Renal cortex interstitium (tissue), 11 donors: ENCODE measurements around the gene CPNE6. TPM values are rescaled to one million over a fixed set of nuclear protein-coding genes. Genes with fewer than 3 reads are reported as not detected.

ENCODE experiments used
- DNase-seq, 11 donors: peaks; one replicate each; pipeline ENCODE4 v3.0.0-alpha.2; 2013; ENCODE audit warnings: low read depth in 9 of 11, low spot score in 4 of 11; ENCODE audit errors: extremely low read depth in 1 of 11
- polyA plus RNA-seq, 3 donors: library from polyadenylated mRNA; unstranded; fragments of 120-200 nt; gene quantifications; one replicate each; pipeline ENCODE4 v1.2.1, GENCODE V29; 2013; ENCODE audit not compliant: insufficient read length in 3 of 3

CPNE6 gene
- polyA plus RNA-seq, 3 donors = not detected

DNA sequence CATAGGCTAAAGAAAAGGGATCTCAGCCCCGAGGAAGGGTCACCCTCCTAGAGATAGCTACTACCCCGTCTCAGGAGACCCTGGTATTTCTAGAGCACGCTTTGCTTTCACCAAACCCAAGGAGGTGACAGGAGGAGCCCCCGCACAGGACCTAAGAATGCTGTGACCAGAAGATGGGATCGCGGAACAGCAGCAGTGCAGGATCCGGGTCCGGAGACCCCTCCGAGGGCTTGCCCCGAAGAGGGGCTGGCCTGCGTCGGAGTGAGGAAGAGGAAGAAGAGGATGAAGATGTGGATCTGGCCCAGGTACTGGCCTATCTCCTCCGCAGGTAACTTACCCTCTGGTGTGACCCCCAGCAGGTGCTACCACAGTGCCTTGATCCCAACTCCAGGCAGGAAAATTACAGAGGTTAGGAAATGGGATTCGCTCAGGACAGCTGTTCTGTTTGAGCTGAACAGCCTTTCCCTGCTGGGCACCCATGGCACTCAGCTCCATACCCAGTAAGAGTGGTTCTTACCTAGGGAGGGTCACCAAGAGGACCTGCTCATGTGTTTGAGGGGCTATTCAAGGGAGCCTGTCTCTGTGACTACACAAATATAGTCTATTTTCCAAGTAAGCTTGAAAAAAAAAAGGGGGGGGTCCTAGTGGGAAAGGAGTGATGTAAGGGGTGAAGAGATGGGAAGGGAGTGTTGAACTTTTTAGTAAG, 44.2 kb downstream of the CPNE6 start:
- DNase-seq = no peak

GRCh38 chr14:24116128-24116814, 44.9 kb downstream of the CPNE6 start:
- DNase-seq = no peak

DNA sequence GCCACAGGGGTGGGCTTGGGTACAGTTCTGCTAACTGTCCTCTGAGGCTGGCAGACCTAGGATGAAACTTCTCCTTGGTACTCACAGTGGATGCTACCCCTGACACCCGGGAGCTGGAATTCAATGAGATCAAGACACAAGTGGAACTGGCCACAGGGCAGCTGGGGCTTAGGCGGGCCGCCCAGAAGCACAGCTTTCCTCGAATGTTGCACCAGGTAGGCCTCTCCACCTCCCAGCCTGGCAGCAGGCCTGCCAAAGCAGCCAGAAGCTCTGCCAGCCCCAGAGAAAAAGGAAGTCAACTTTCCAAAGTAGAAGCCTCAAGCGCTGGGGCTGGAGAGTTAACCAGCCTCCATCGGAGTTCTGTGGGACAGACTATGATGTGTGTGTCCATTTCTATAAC, 45.8 kb downstream of the CPNE6 start:
- no peak for DNase-seq

- no peak for DNase-seq
These were observed 48.3 kb downstream of the CPNE6 start for GRCh38 chr14:24119691-24120090.

GRCh38 chr14:24121210-24121609, 49.8 kb downstream of the CPNE6 start:
- no peak for DNase-seq

DNA sequence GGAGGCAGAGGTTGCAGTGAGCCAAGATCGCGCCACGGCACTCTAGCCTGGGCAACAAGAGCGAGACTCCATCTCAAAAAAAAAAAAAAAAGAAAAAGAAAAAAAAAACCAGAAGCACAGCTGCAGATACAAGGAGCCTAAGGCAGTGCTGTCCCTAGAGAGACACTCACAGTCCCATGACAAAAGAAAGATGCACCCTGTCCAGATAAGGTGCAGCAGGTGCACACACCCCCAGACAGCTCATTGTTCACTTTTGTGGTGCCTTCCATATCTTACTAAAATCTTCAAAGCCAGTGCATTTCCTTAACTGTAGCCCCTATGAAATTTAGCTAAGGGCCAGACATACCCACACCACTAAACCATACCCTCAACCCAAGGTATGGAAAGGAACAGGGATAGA, 51.1 kb downstream of the CPNE6 start:
- no peak for DNase-seq

DNA sequence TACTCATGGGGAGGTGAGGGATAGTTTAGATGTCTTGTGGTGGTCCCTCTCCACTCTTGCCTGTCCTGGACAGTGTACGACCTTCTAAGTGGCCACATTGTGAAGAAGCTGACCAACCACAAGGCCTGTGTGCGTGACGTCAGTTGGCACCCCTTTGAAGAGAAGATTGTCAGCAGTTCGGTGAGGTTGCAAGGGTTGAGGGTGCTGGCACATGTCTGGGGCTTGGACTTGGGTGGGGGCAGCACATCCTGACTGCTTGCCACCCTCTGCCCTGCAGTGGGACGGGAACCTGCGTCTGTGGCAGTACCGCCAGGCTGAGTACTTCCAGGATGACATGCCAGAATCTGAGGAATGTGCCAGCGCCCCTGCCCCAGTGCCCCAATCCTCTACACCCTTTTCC, 51.5 kb downstream of the CPNE6 start:
- DNase-seq = no peak

DNA sequence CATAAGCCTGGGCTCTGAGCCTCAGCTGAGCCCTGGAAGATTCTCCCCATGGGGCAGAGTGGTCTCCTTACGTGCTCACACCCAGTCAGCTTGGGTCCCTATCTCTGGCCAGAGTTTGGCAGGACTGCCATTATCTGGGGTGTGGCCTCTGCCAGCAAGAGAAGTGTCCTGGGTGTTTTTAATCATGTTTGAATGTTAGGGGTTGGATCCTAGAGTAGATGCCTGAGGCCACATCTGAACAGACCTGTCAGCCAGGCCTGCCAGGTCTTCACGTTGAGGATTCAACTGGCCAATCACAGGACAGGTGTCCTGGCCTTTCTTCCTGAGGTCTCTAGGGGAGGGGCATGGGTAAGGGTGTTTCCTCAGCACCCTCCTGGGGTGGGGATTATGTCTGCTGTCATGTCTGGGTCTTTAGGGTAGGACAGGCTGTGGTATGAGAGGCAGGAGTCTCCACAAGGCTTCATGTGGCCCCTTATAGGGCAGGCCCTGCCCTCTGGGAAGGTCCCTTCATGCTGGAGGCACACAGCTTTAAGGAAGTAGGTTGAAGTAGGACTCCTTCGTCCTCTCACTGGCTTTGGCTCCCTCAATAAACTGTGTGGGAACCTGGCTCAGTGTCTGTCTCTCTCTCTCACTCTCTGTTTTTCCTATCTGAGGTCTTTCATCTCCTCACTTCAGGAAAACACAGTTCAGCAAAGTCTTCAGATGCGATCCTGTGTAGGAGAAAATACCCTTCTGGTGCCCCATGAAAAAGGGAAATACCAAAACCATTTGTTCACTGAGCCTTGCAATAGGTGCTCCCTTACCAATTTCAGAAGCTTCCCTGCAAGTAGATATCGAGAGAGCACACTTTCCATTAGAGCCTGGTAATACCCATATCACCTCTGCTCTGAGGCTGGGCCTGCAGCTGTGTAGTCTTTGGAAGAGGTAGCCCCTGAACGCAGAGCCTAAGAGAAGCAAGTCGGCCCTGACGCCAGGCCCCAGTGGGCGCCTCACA, 52.4 kb downstream of the CPNE6 start:
- DNase-seq = no peak

GRCh38 chr14:24126939-24127338, 55.6 kb downstream of the CPNE6 start:
- DNase-seq = no peak

- no peak for DNase-seq
These were observed 56.3 kb downstream of the CPNE6 start for GRCh38 chr14:24127673-24128072.

Other genes starting within 250 kb of the CPNE6 start
- gene DHRS4, start 117.8 kb upstream of the CPNE6 start, polyA plus RNA-seq = 10 to 100 TPM; 51.6 to 63.2 (median 58.2) TPM
- 10 to 100 TPM; 34.9 to 40.4 (median 35.4) TPM for gene DHRS4L2, start 82.6 kb upstream of the CPNE6 start, polyA plus RNA-seq
- 1 to 10 TPM; 1.5 to 3.7 (median 2.7) TPM for gene CARMIL3, start 19.6 kb upstream of the CPNE6 start, polyA plus RNA-seq
- gene PCK2, start 22.7 kb downstream of the CPNE6 start, polyA plus RNA-seq = 10 to 100 TPM; 28.9 to 37.3 (median 34.4) TPM
- 10 to 100 TPM; 72.3 to 85.0 (median 80.7) TPM for gene DCAF11, start 43.2 kb downstream of the CPNE6 start, polyA plus RNA-seq
- 1 to 10 TPM; 1.5 to 2.7 (median 2.4) TPM for gene NRL, start 43.4 kb downstream of the CPNE6 start, polyA plus RNA-seq
- 1 to 10 TPM in 1 of 3 donors, under 1 TPM in 2; 0.56 to 1.6 (median 0.79) TPM for gene FITM1, start 59.1 kb downstream of the CPNE6 start, polyA plus RNA-seq
- 100 to 1,000 TPM; 198 to 220 (median 199) TPM for gene PSME1, start 64.6 kb downstream of the CPNE6 start, polyA plus RNA-seq
- gene EMC9, start 70.0 kb downstream of the CPNE6 start, polyA plus RNA-seq = 10 to 100 TPM; 18.4 to 21.1 (median 20.2) TPM
- gene PSME2, start 75.0 kb downstream of the CPNE6 start, polyA plus RNA-seq = 100 to 1,000 TPM; 150 to 170 (median 152) TPM
- gene RNF31, start 75.9 kb downstream of the CPNE6 start, polyA plus RNA-seq = 10 to 100 TPM; 45.5 to 59.5 (median 50.4) TPM
- 10 to 100 TPM; 56.3 to 66.1 (median 58.3) TPM for gene IRF9, start 89.7 kb downstream of the CPNE6 start, polyA plus RNA-seq
- 10 to 100 TPM; 64.2 to 76.7 (median 67.2) TPM for gene REC8, start 100.5 kb downstream of the CPNE6 start, polyA plus RNA-seq
- gene IPO4, start 117.3 kb downstream of the CPNE6 start, polyA plus RNA-seq = 10 to 100 TPM; 32.8 to 42.1 (median 40.5) TPM
- gene TM9SF1, start 123.9 kb downstream of the CPNE6 start, polyA plus RNA-seq = 10 to 100 TPM; 36.6 to 50.8 (median 47.1) TPM
- 10 to 100 TPM in 1 of 3 donors, 1 to 10 TPM in 2; 4.8 to 11.6 (median 6.8) TPM for gene TSSK4, start 134.1 kb downstream of the CPNE6 start, polyA plus RNA-seq
- gene CHMP4A, start 141.9 kb downstream of the CPNE6 start, polyA plus RNA-seq = 10 to 100 TPM; 56.1 to 58.4 (median 56.9) TPM
- 10 to 100 TPM; 10.2 to 17.3 (median 13.5) TPM for gene MDP1, start 144.5 kb downstream of the CPNE6 start, polyA plus RNA-seq
- 100 to 1,000 TPM; 198 to 251 (median 250) TPM for gene NEDD8, start 160.8 kb downstream of the CPNE6 start, polyA plus RNA-seq
- gene GMPR2, start 161.4 kb downstream of the CPNE6 start, polyA plus RNA-seq = 100 to 1,000 TPM; 107 to 128 (median 115) TPM
- 10 to 100 TPM; 52.8 to 65.8 (median 61.6) TPM for gene TINF2, start 171.1 kb downstream of the CPNE6 start, polyA plus RNA-seq
- gene TGM1, start 191.6 kb downstream of the CPNE6 start, polyA plus RNA-seq = 1 to 10 TPM; 1.6 to 2.1 (median 2.0) TPM
- 10 to 100 TPM; 20.0 to 25.3 (median 23.5) TPM for gene RABGGTA, start 200.0 kb downstream of the CPNE6 start, polyA plus RNA-seq
- gene DHRS1, start 228.2 kb downstream of the CPNE6 start, polyA plus RNA-seq = 10 to 100 TPM; 31.4 to 61.9 (median 37.9) TPM
- gene NOP9, start 228.3 kb downstream of the CPNE6 start, polyA plus RNA-seq = 10 to 100 TPM; 25.8 to 28.5 (median 26.7) TPM
- 10 to 100 TPM; 24.6 to 28.8 (median 26.5) TPM for gene CIDEB, start 236.4 kb downstream of the CPNE6 start, polyA plus RNA-seq
- 1 to 10 TPM; 3.4 to 4.3 (median 3.7) TPM for gene LTB4R2, start 238.6 kb downstream of the CPNE6 start, polyA plus RNA-seq
- gene LTB4R, start 239.9 kb downstream of the CPNE6 start, polyA plus RNA-seq = 1 to 10 TPM; 4.1 to 6.8 (median 5.6) TPM